DND-41 (cell line): ENCODE measurements around the gene GFOD2.

Experiments used
- EZH2 ChIP-seq: IDR thresholded peaks from 3 replicates; pipeline ENCODE4 v1.6.1; 2012; ENCODE audit warnings: borderline replicate concordance, low read depth, mild to moderate bottlenecking, moderate library complexity, low read length, inconsistent platforms; ENCODE audit not compliant: severe bottlenecking
- TF ChIP-seq, protein P1 (sequence below): IDR thresholded peaks from 2 replicates; pipeline ENCODE4 v1.5.1; 2012; ENCODE audit warnings: borderline replicate concordance, low read length, moderate library complexity, mild to moderate bottlenecking; ENCODE audit not compliant: poor library complexity, severe bottlenecking; ENCODE audit errors: extremely low read depth

DNA sequence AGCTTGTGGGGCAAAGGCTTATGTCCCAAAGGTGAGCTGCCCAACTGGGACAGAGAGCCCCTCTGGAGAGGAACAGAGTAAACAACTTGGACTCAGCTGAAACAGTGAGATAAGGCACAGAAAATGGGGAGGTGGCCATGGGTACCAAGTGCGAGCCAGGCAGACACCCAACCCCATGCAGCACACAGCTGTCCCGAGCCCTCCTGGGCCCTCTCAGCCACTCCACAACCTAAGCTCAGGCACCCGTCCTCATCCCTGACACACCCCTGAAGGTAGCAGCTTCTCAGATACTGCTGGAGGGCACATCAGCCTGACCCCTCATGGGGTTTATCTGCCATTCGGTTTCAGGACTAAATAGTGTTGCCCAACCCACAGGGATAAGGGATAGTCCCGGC lies 4.8 kb upstream of the GFOD2 start:
- TF ChIP-seq, protein P1, sequence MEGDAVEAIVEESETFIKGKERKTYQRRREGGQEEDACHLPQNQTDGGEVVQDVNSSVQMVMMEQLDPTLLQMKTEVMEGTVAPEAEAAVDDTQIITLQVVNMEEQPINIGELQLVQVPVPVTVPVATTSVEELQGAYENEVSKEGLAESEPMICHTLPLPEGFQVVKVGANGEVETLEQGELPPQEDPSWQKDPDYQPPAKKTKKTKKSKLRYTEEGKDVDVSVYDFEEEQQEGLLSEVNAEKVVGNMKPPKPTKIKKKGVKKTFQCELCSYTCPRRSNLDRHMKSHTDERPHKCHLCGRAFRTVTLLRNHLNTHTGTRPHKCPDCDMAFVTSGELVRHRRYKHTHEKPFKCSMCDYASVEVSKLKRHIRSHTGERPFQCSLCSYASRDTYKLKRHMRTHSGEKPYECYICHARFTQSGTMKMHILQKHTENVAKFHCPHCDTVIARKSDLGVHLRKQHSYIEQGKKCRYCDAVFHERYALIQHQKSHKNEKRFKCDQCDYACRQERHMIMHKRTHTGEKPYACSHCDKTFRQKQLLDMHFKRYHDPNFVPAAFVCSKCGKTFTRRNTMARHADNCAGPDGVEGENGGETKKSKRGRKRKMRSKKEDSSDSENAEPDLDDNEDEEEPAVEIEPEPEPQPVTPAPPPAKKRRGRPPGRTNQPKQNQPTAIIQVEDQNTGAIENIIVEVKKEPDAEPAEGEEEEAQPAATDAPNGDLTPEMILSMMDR: no peak
- no peak for TF ChIP-seq EZH2
